DMS 273 treated with DMSO at 0.1 percent for 48 hours (cell line): Measurements from ENCODE around the gene CAMK1.
"Not testable (repeated sequence)": the region's sequence is repeated elsewhere in the genome, so short reads cannot be mapped to it uniquely, and the experiment has no call there.

Experiments
- DNase-seq: peaks from one replicate; lab custom pipeline; 2025; lab: John Stamatoyannopoulos, UW

CAMK1 gene

GRCh38 chr3:9776896-9777693, 7.3 kb upstream of the CAMK1 start:
- no peak for DNase-seq

GRCh38 chr3:9771007-9771406, 1.3 kb upstream of the CAMK1 start:
- not testable (repeated sequence) for DNase-seq

GRCh38 chr3:9770276-9770812, 597 bp upstream of the CAMK1 start:
- no peak for DNase-seq

GRCh38 chr3:9769012-9769411, 735 bp downstream of the CAMK1 start:
- DNase-seq = no peak

- DNase-seq = no peak
Observed at GRCh38 chr3:9768141-9768775, 1.5 kb downstream of the CAMK1 start.

GRCh38 chr3:9767418-9767817, 2.3 kb downstream of the CAMK1 start:
- DNase-seq = no peak

- DNase-seq = no peak
Observed at GRCh38 chr3:9765865-9766264, 3.9 kb downstream of the CAMK1 start.

GRCh38 chr3:9762871-9763270, 6.9 kb downstream of the CAMK1 start:
- DNase-seq = no peak

- no peak for DNase-seq
Observed at GRCh38 chr3:9761919-9762318, 7.8 kb downstream of the CAMK1 start.

GRCh38 chr3:9760779-9761505, 8.8 kb downstream of the CAMK1 start:
- DNase-seq = no peak

GRCh38 chr3:9757427-9757826, 12.3 kb downstream of the CAMK1 start:
- DNase-seq = no peak

GRCh38 chr3:9754678-9755077, 15.1 kb downstream of the CAMK1 start:
- no peak for DNase-seq

GRCh38 chr3:9750556-9751411, 19.0 kb downstream of the CAMK1 start:
- no peak for DNase-seq

- DNase-seq = peak; percentile 94
Observed at GRCh38 chr3:9749645-9750555, 19.8 kb downstream of the CAMK1 start, which contains the start of gene OGG1. TSS of gene OGG1 (plus strand) at chr3:9749952. CDS start at chr3:9750287, 335 bp downstream.

- DNase-seq = peak; percentile 10
Observed at GRCh38 chr3:9749296-9749644, 20.5 kb downstream of the CAMK1 start.

- no peak for DNase-seq
Observed at GRCh38 chr3:9748031-9748430, 21.7 kb downstream of the CAMK1 start.

- DNase-seq = no peak
Observed at GRCh38 chr3:9747267-9747666, 22.5 kb downstream of the CAMK1 start.

- no peak for DNase-seq
Observed at GRCh38 chr3:9746330-9746729, 23.4 kb downstream of the CAMK1 start.

GRCh38 chr3:9745521-9745920, 24.2 kb downstream of the CAMK1 start:
- DNase-seq = no peak

GRCh38 chr3:9744162-9744561, 25.6 kb downstream of the CAMK1 start:
- no peak for DNase-seq

GRCh38 chr3:9743548-9743947, 26.2 kb downstream of the CAMK1 start:
- no peak for DNase-seq
